ENCODE results near the gene ZBTB8OS. TPM values are rescaled to one million over a fixed set of nuclear protein-coding genes. Genes with fewer than 3 reads are reported as not detected.
"Not testable (repeated sequence)": the region's sequence is repeated elsewhere in the genome, so short reads cannot be mapped to it uniquely, and the experiment has no call there.

The ZBTB8OS gene
- polyA plus RNA-seq, 4 donors = 44.9 to 98.4 (median 73.3) TPM

- Histone ChIP-seq H3K9me3 (ENCODE audit: control insufficient read depth in 2 of 2, insufficient read depth in 1 of 2, low read depth in 1 of 2, low read length in 1 of 2) (no peaks in the 10 kb centered on the region), H3K27me3 (ENCODE audit: control insufficient read depth in 3 of 3, insufficient read depth in 3 of 3, low read length in 3 of 3) (no peaks in the 10 kb centered on the region), H3K4me3 (ENCODE audit: low read depth in 1 of 3, low read length in 3 of 3) (no peak overlapping the region), H3K36me3 (ENCODE audit: control insufficient read depth in 3 of 3, insufficient read depth in 2 of 3, low read depth in 1 of 3, low read length in 3 of 3) (peaks cover 6 to 19% (median 8%) of the 10 kb centered on the region in 3 donors), H3K27ac (ENCODE audit: low read depth in 1 of 3, low read length in 2 of 3) (peak overlapping the region in 1 of 3 donors; percentile 58), H3K4me1 (ENCODE audit: control insufficient read depth in 3 of 3, insufficient read depth in 2 of 3, low read depth in 1 of 3, low read length in 2 of 3) (peaks cover 0 to 7% (median 3%) of the 10 kb centered on the region in 3 donors)
- DNase-seq = peak in 1 of 2 donors; percentile 66
- 11 to 29% (median 22%) methylated on average over 2 of the region's 2 CpGs for WGBS, 3 donors
- FAIRE-seq = no peak
Measured at GRCh38 chr1:32684167-32684811, 33.9 kb upstream of the ZBTB8OS start.

- FAIRE-seq (no peak), DNase-seq (no peak)
- Histone ChIP-seq H3K27me3 (ENCODE audit: control insufficient read depth in 3 of 3, insufficient read depth in 3 of 3, low read length in 3 of 3) (no peaks in the 10 kb centered on the region), H3K27ac (ENCODE audit: low read depth in 1 of 3, low read length in 2 of 3) (peak overlapping the region in 1 of 3 donors; percentile 58), H3K36me3 (ENCODE audit: control insufficient read depth in 3 of 3, insufficient read depth in 2 of 3, low read depth in 1 of 3, low read length in 3 of 3) (peaks cover 6 to 22% (median 8%) of the 10 kb centered on the region in 3 donors), H3K4me3 (ENCODE audit: low read depth in 1 of 3, low read length in 3 of 3) (no peak overlapping the region), H3K4me1 (ENCODE audit: control insufficient read depth in 3 of 3, insufficient read depth in 2 of 3, low read depth in 1 of 3, low read length in 2 of 3) (peaks cover 0 to 7% (median 3%) of the 10 kb centered on the region in 3 donors), H3K9me3 (ENCODE audit: control insufficient read depth in 2 of 2, insufficient read depth in 1 of 2, low read depth in 1 of 2, low read length in 1 of 2) (no peaks in the 10 kb centered on the region)
- WGBS, 3 donors = 53 to 71% (median 69%) methylated on average over 3 of the region's 3 CpGs
Measured at GRCh38 chr1:32683397-32683796, 33.0 kb upstream of the ZBTB8OS start.

DNA sequence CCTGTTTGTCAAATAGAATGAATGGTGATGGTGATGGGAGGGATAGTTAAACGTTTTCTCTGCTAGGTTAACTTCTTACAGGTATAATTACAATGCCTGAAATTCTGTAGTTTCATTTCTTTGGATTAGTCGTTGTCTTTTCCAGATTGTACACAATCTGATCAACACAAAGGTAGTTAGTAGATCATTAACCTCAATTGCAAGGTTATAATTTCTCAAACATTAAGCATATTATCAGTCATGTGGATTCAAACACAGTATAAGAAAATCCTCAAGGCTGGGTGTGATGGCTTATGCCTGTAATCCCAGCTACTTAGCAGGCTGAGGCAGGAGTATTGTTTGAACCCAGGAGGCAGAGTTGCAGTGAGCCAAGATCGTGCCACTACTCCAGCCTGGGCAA lies 31.6 kb upstream of the ZBTB8OS start:
- 10 to 49% (median 27%) methylated on average over 3 of the region's 3 CpGs for WGBS, 3 donors
- FAIRE-seq = no peak
- peaks cover 7 to 30% (median 11%) of the 10 kb centered on the region in 3 donors for H3K36me3 ChIP-seq (ENCODE audit: control insufficient read depth in 3 of 3, insufficient read depth in 2 of 3, low read depth in 1 of 3, low read length in 3 of 3)

GRCh38 chr1:32681509-32681908 lies 31.2 kb upstream of the ZBTB8OS start:
- Histone ChIP-seq H3K4me1 (ENCODE audit: control insufficient read depth in 3 of 3, insufficient read depth in 2 of 3, low read depth in 1 of 3, low read length in 2 of 3) (peaks cover 0 to 7% (median 3%) of the 10 kb centered on the region in 3 donors), H3K9me3 (ENCODE audit: control insufficient read depth in 2 of 2, insufficient read depth in 1 of 2, low read depth in 1 of 2, low read length in 1 of 2) (no peaks in the 10 kb centered on the region), H3K27me3 (ENCODE audit: control insufficient read depth in 3 of 3, insufficient read depth in 3 of 3, low read length in 3 of 3) (no peaks in the 10 kb centered on the region), H3K36me3 (ENCODE audit: control insufficient read depth in 3 of 3, insufficient read depth in 2 of 3, low read depth in 1 of 3, low read length in 3 of 3) (peaks cover 7 to 35% (median 11%) of the 10 kb centered on the region in 3 donors), H3K27ac (ENCODE audit: low read depth in 1 of 3, low read length in 2 of 3) (no peak overlapping the region), H3K4me3 (ENCODE audit: low read depth in 1 of 3, low read length in 3 of 3) (no peak overlapping the region)
- DNase-seq = no peak
- 19 to 40% (median 35%) methylated on average over 2 of the region's 2 CpGs for WGBS, 3 donors
- no peak for FAIRE-seq

More for the DNA sequence above, 31.6 kb upstream of the ZBTB8OS start:
- no peaks in the 10 kb centered on the region for H3K9me3 ChIP-seq (ENCODE audit: control insufficient read depth in 2 of 2, insufficient read depth in 1 of 2, low read depth in 1 of 2, low read length in 1 of 2)
- DNase-seq = peak in 1 of 2 donors; percentile 72
- no peak overlapping the region for H3K4me3 ChIP-seq (ENCODE audit: low read depth in 1 of 3, low read length in 3 of 3)
- no peak overlapping the region for H3K27ac ChIP-seq (ENCODE audit: low read depth in 1 of 3, low read length in 2 of 3)
- H3K27me3 ChIP-seq (ENCODE audit: control insufficient read depth in 3 of 3, insufficient read depth in 3 of 3, low read length in 3 of 3) = no peaks in the 10 kb centered on the region
- peaks cover 0 to 7% (median 3%) of the 10 kb centered on the region in 3 donors for H3K4me1 ChIP-seq (ENCODE audit: control insufficient read depth in 3 of 3, insufficient read depth in 2 of 3, low read depth in 1 of 3, low read length in 2 of 3)

GRCh38 chr1:32680642-32681041 lies 30.3 kb upstream of the ZBTB8OS start:
- Histone ChIP-seq H3K27ac (ENCODE audit: low read depth in 1 of 3, low read length in 2 of 3) (no peak overlapping the region), H3K9me3 (ENCODE audit: control insufficient read depth in 2 of 2, insufficient read depth in 1 of 2, low read depth in 1 of 2, low read length in 1 of 2) (no peaks in the 10 kb centered on the region), H3K4me1 (ENCODE audit: control insufficient read depth in 3 of 3, insufficient read depth in 2 of 3, low read depth in 1 of 3, low read length in 2 of 3) (peaks cover 0 to 7% (median 3%) of the 10 kb centered on the region in 3 donors), H3K4me3 (ENCODE audit: low read depth in 1 of 3, low read length in 3 of 3) (no peak overlapping the region), H3K36me3 (ENCODE audit: control insufficient read depth in 3 of 3, insufficient read depth in 2 of 3, low read depth in 1 of 3, low read length in 3 of 3) (peaks cover 8 to 43% (median 9%) of the 10 kb centered on the region in 3 donors), H3K27me3 (ENCODE audit: control insufficient read depth in 3 of 3, insufficient read depth in 3 of 3, low read length in 3 of 3) (no peaks in the 10 kb centered on the region)
- WGBS, 3 donors = 17 to 64% (median 43%) methylated on average over 1 of the region's 1 CpG
- FAIRE-seq (no peak), DNase-seq (peak; percentile 23 to 81)

DNA sequence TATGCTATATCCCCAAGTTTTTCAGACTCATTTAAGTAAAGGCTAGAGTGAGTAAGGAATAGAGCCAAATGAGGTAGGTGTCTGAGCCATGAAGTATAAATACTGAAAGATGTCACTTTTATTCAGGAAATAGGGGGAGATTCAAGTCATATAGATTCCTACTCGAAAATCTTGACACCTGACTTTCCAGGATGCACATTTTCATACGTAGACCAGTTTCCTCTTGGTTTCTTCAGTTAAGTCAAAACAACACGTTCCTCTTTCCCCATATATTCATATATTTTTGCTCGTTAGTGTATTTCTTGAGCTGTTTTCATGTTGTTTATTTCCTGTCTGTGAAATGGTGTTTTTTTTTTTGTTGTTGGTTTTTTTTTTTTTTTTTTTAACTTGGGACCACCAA lies 29.6 kb upstream of the ZBTB8OS start:
- not testable (repeated sequence) for DNase-seq; H3K4me1 ChIP-seq (ENCODE audit: control insufficient read depth in 3 of 3, insufficient read depth in 2 of 3, low read depth in 1 of 3, low read length in 2 of 3); FAIRE-seq; H3K27ac ChIP-seq (ENCODE audit: low read depth in 1 of 3, low read length in 2 of 3); H3K27me3 ChIP-seq (ENCODE audit: control insufficient read depth in 3 of 3, insufficient read depth in 3 of 3, low read length in 3 of 3); H3K4me3 ChIP-seq (ENCODE audit: low read depth in 1 of 3, low read length in 3 of 3); H3K9me3 ChIP-seq (ENCODE audit: control insufficient read depth in 2 of 2, insufficient read depth in 1 of 2, low read depth in 1 of 2, low read length in 1 of 2)
- 69 to 95% (median 82%) methylated on average over 4 of the region's 4 CpGs for WGBS, 3 donors
- peaks cover 7 to 49% (median 9%) of the 10 kb centered on the region in 3 donors for H3K36me3 ChIP-seq (ENCODE audit: control insufficient read depth in 3 of 3, insufficient read depth in 2 of 3, low read depth in 1 of 3, low read length in 3 of 3)

DNA sequence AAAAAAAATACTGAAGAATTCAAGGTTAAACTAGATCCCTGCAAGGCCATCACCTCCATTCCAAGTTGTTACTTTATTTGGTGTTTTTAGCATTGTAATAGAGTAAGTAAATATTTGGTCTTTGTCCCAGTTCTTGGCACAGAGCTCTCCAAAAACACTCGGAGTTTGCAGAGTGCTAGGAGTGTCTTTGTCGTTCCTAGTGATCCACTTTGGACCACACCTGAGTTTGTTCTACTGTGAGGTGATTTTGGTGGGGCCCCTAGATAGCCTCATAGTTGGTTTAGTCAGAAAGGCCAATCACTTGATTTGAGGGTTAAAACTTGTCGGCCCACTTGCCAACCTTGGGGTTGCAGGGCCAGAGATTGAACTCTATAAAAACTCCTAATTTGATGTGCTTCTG lies 26.6 kb upstream of the ZBTB8OS start:
- Histone ChIP-seq H3K27me3 (ENCODE audit: control insufficient read depth in 3 of 3, insufficient read depth in 3 of 3, low read length in 3 of 3) (no peaks in the 10 kb centered on the region), H3K9me3 (ENCODE audit: control insufficient read depth in 2 of 2, insufficient read depth in 1 of 2, low read depth in 1 of 2, low read length in 1 of 2) (no peaks in the 10 kb centered on the region), H3K27ac (ENCODE audit: low read depth in 1 of 3, low read length in 2 of 3) (no peak overlapping the region), H3K4me3 (ENCODE audit: low read depth in 1 of 3, low read length in 3 of 3) (no peak overlapping the region), H3K36me3 (ENCODE audit: control insufficient read depth in 3 of 3, insufficient read depth in 2 of 3, low read depth in 1 of 3, low read length in 3 of 3) (peaks cover 14 to 52% (median 14%) of the 10 kb centered on the region in 3 donors), H3K4me1 (ENCODE audit: control insufficient read depth in 3 of 3, insufficient read depth in 2 of 3, low read depth in 1 of 3, low read length in 2 of 3) (peaks cover 0 to 7% (median 3%) of the 10 kb centered on the region in 3 donors)
- no peak for FAIRE-seq
- DNase-seq = no peak
- WGBS, 3 donors = 30 to 46% (median 32%) methylated on average over 3 of the region's 3 CpGs

- not testable (repeated sequence) for FAIRE-seq; H3K4me3 ChIP-seq (ENCODE audit: low read depth in 1 of 3, low read length in 3 of 3); H3K27ac ChIP-seq (ENCODE audit: low read depth in 1 of 3, low read length in 2 of 3); DNase-seq; H3K4me1 ChIP-seq (ENCODE audit: control insufficient read depth in 3 of 3, insufficient read depth in 2 of 3, low read depth in 1 of 3, low read length in 2 of 3); H3K27me3 ChIP-seq (ENCODE audit: control insufficient read depth in 3 of 3, insufficient read depth in 3 of 3, low read length in 3 of 3); H3K9me3 ChIP-seq (ENCODE audit: control insufficient read depth in 2 of 2, insufficient read depth in 1 of 2, low read depth in 1 of 2, low read length in 1 of 2)
- WGBS, 3 donors = 94 to 99% (median 95%) methylated on average over 5 of the region's 5 CpGs
- H3K36me3 ChIP-seq (ENCODE audit: control insufficient read depth in 3 of 3, insufficient read depth in 2 of 3, low read depth in 1 of 3, low read length in 3 of 3) = peaks cover 15 to 52% (median 19%) of the 10 kb centered on the region in 3 donors
Measured at GRCh38 chr1:32668716-32669115, 18.4 kb upstream of the ZBTB8OS start.

Data from small intestine (tissue), 7 donors.